DOHH2 (cell line): Measurements from ENCODE around the gene LRMDA.

Experiments
- H3F3A ChIP-seq: fragments of 200-600 bp; sonication (generic), shearing (Covaris generic); 2 replicates; pipeline ENCODE4 v1.6.0; 2016; ENCODE audit warnings: antibody characterized with exemption, mild to moderate bottlenecking; ENCODE audit not compliant: control insufficient read depth, insufficient read depth
- H3K27ac ChIP-seq: fragments of 200-600 bp; sonication (generic); 2 replicates; pipeline ENCODE4 v1.5.1; 2014; ENCODE audit warnings: low read depth, mild to moderate bottlenecking, low read length, moderate library complexity
- H3K27me3 ChIP-seq: fragments of 200-600 bp; sonication (generic); 2 replicates; pipeline ENCODE4 v1.6.1; 2014; ENCODE audit warnings: mild to moderate bottlenecking, low read length, mixed read lengths; ENCODE audit not compliant: control insufficient read depth
- H3K36me3 ChIP-seq: fragments of 200-600 bp; sonication (generic); 2 replicates; pipeline ENCODE4 v1.6.1; 2014; ENCODE audit warnings: mild to moderate bottlenecking, low read length, moderate library complexity, mixed read lengths; ENCODE audit not compliant: control insufficient read depth
- H3K4me1 ChIP-seq: fragments of 200-600 bp; sonication (generic); 2 replicates; pipeline ENCODE4 v1.6.1; 2014; ENCODE audit warnings: mild to moderate bottlenecking, low read length, mixed read lengths; ENCODE audit not compliant: control insufficient read depth
- H3K4me2 ChIP-seq: fragments of 200-600 bp; sonication (generic); 2 replicates; pipeline ENCODE4 v1.6.0; 2014; ENCODE audit warnings: mild to moderate bottlenecking, low read length, moderate library complexity
- H3K4me3 ChIP-seq: fragments of 200-600 bp; sonication (generic); 2 replicates; pipeline ENCODE4 v1.5.1; 2014; ENCODE audit warnings: mild to moderate bottlenecking, low read length, mixed read lengths
- H3K79me2 ChIP-seq: fragments of 200-600 bp; sonication (generic); 2 replicates; pipeline ENCODE4 v1.6.1; 2014; ENCODE audit warnings: mild to moderate bottlenecking, low read length, mixed read lengths; ENCODE audit not compliant: control insufficient read depth
- H3K9me2 ChIP-seq: fragments of 200-600 bp; sonication (generic); replicated peaks from 2 replicates; pipeline ENCODE4 v1.6.1; 2014; ENCODE audit warnings: mild to moderate bottlenecking, low read length, mixed read lengths; ENCODE audit not compliant: control insufficient read depth
- H3K9me3 ChIP-seq: fragments of 200-600 bp; sonication (generic); 2 replicates; pipeline ENCODE4 v1.6.1; 2014; ENCODE audit warnings: antibody characterized with exemption, low read length, mixed read lengths; ENCODE audit not compliant: control insufficient read depth, insufficient read depth
- H4K20me1 ChIP-seq: fragments of 200-600 bp; sonication (generic); 2 replicates; pipeline ENCODE4 v1.6.0; 2014; ENCODE audit warnings: low read depth, mild to moderate bottlenecking, antibody characterized with exemption, low read length, moderate library complexity; ENCODE audit not compliant: control insufficient read depth, insufficient read depth
- EZH2phosphoT487 ChIP-seq: fragments of 200-600 bp; sonication (generic); IDR thresholded peaks from 2 replicates; pipeline ENCODE4 v1.6.1; 2017; ENCODE audit warnings: borderline replicate concordance, mild to moderate bottlenecking, antibody characterized with exemption, low read length, moderate library complexity, mixed read lengths
- TF ChIP-seq, protein P1 (sequence below): fragments of 200-600 bp; sonication (generic); IDR thresholded peaks from one replicate; pipeline ENCODE4 v1.5.1; 2014; ENCODE audit warnings: antibody characterized with exemption, mild to moderate bottlenecking, low read depth, low read length; ENCODE audit not compliant: poor library complexity, severe bottlenecking

The LRMDA gene

DNA sequence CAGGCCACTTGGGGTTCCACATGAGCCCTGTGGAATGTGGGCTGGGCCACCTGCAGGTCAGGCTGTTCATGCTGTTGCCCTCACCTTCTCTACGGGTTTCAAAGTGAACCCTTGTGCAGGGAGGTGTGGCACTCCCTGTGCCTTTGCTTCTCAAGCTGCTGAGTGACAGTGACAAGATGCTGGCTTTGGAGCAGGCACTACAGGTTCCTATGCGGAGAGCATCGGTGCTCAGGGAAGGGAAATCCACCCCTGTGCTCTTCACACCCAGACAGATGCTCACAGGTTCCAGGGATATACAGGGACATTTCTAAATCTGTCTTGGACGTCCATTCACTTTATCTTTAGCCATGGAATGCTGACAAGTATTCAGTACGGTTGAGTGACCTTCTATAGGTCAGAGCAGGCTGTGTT lies 1005.0 kb downstream of the LRMDA start:
- H3K36me3 ChIP-seq: no peaks in the 10 kb centered on the region
- H3K79me2 ChIP-seq: no peaks in the 10 kb centered on the region
- no peaks in the 10 kb centered on the region for H3K9me3 ChIP-seq
- H3K27me3 ChIP-seq: no peaks in the 10 kb centered on the region
- H3K4me2 ChIP-seq: no peak overlapping the region
- H3K4me3 ChIP-seq: no peak overlapping the region
- no peaks in the 10 kb centered on the region for H4K20me1 ChIP-seq
- H3K4me1 ChIP-seq: no peaks in the 10 kb centered on the region
- H3K27ac ChIP-seq: no peak overlapping the region
- TF ChIP-seq EZH2phosphoT487: no peak
- TF ChIP-seq, protein P1, sequence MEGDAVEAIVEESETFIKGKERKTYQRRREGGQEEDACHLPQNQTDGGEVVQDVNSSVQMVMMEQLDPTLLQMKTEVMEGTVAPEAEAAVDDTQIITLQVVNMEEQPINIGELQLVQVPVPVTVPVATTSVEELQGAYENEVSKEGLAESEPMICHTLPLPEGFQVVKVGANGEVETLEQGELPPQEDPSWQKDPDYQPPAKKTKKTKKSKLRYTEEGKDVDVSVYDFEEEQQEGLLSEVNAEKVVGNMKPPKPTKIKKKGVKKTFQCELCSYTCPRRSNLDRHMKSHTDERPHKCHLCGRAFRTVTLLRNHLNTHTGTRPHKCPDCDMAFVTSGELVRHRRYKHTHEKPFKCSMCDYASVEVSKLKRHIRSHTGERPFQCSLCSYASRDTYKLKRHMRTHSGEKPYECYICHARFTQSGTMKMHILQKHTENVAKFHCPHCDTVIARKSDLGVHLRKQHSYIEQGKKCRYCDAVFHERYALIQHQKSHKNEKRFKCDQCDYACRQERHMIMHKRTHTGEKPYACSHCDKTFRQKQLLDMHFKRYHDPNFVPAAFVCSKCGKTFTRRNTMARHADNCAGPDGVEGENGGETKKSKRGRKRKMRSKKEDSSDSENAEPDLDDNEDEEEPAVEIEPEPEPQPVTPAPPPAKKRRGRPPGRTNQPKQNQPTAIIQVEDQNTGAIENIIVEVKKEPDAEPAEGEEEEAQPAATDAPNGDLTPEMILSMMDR: no peak
- H3K9me2 ChIP-seq: no peaks in the 10 kb centered on the region; the same call in 1 of the 2 replicates
- H3F3A ChIP-seq: no peaks in the 10 kb centered on the region

DNA sequence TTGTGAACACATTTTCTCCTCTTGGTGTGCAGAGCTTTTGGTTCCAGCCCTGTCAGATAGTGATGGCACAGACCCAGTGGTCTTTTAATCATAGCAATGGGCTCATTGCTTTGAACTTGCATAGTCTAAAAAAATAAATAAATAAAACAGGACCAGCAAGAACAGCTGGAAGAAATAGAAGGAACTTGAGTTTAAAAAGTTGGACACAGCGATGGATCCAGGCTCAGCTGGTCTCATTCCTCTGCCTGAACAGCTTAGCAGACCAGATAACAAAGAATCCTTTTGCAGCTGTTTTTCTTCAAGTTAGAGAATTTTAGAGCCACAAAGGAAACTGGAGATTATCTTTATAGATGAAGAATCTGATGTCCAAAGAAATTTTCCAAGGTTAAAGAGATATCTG lies 1005.6 kb downstream of the LRMDA start:
- H3K27ac ChIP-seq: no peak overlapping the region
- no peaks in the 10 kb centered on the region for H3K79me2 ChIP-seq
- no peak for TF ChIP-seq EZH2phosphoT487
- TF ChIP-seq, protein P1: no peak
- no peaks in the 10 kb centered on the region; the same call in 1 of the 2 replicates for H3K9me2 ChIP-seq
- no peak overlapping the region for H3K4me2 ChIP-seq
- no peaks in the 10 kb centered on the region for H3K27me3 ChIP-seq
- H3K9me3 ChIP-seq: no peaks in the 10 kb centered on the region
- no peaks in the 10 kb centered on the region for H3K4me1 ChIP-seq
- H3F3A ChIP-seq: no peaks in the 10 kb centered on the region
- H3K36me3 ChIP-seq: no peaks in the 10 kb centered on the region
- H3K4me3 ChIP-seq: no peak overlapping the region
- no peaks in the 10 kb centered on the region for H4K20me1 ChIP-seq

DNA sequence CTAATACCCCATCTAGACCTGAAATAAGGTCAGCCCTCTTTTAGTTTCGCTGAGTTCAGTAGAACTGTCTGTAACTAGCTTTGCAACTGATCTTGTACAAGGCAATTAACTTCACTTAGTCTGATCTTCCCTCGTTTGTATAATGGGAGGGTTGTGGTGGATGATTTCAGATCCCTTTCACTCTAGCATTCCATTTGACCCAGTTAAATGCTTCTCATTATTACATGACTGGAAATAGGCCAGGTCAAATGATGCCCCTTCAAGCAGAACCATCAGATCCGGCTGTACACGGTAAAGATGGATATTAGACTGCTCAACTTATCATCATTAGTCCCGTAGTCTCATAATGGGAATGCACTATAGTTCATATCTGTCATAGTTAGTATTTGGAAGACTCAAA lies 1009.0 kb downstream of the LRMDA start:
- H3K79me2 ChIP-seq: no peaks in the 10 kb centered on the region
- H3K4me1 ChIP-seq: no peaks in the 10 kb centered on the region
- TF ChIP-seq, protein P1: no peak
- no peak for TF ChIP-seq EZH2phosphoT487
- no peak overlapping the region for H3K27ac ChIP-seq
- no peaks in the 10 kb centered on the region for H3K36me3 ChIP-seq
- no peaks in the 10 kb centered on the region for H3K9me3 ChIP-seq
- H3K4me2 ChIP-seq: no peak overlapping the region
- H3K4me3 ChIP-seq: no peak overlapping the region
- H4K20me1 ChIP-seq: no peaks in the 10 kb centered on the region
- no peaks in the 10 kb centered on the region for H3K27me3 ChIP-seq
- H3F3A ChIP-seq: no peaks in the 10 kb centered on the region
- H3K9me2 ChIP-seq: no peaks in the 10 kb centered on the region; the same call in 1 of the 2 replicates

DNA sequence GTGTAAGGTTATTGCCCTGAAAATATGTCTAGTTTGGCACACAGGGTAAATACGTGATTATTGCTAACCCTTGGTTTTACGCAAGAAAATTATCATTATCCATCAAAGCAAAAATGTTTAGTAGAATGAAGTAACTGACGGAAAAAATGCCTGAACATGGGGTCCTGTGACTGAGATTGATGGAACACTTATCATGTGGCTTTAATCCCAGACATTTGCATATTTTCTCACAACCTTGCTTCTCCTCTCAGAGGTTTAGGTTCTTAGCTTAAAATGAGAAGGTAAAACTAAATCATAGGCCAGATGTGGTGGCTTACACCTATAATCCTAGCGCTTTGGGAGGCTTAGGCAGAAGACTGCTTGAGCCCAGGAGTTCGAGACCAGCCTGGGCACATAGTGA lies 1010.7 kb downstream of the LRMDA start:
- Histone ChIP-seq H3K36me3 (no peaks in the 10 kb centered on the region), H3K4me2 (no peak overlapping the region), H3K79me2 (no peaks in the 10 kb centered on the region), H4K20me1 (no peaks in the 10 kb centered on the region), H3K4me3 (no peak overlapping the region), H3F3A (no peaks in the 10 kb centered on the region), H3K4me1 (no peaks in the 10 kb centered on the region), H3K27me3 (no peaks in the 10 kb centered on the region), H3K27ac (no peak overlapping the region), H3K9me2 (no peaks in the 10 kb centered on the region; the same call in 1 of the 2 replicates), H3K9me3 (no peaks in the 10 kb centered on the region)
- TF ChIP-seq EZH2phosphoT487: no peak
- TF ChIP-seq, protein P1: no peak
